PFSK-1 (cell line): Measurements from ENCODE around the gene APCDD1.

Experiments
- FOXP2 ChIP-seq: optimal IDR thresholded peaks from 2 replicates; pipeline ENCODE3; 2011; ENCODE audit warnings: borderline replicate concordance, control low read depth, inconsistent platforms; ENCODE audit not compliant: insufficient read depth; ENCODE audit errors: extremely low read length, extremely low read depth
- POLR2AphosphoS5 ChIP-seq: IDR thresholded peaks from 2 replicates; pipeline ENCODE4 v1.6.1; 2012; ENCODE audit warnings: low read depth, mild to moderate bottlenecking, control low read depth, low read length, moderate library complexity
- SIN3A ChIP-seq: IDR thresholded peaks from 2 replicates; pipeline ENCODE4 v1.6.1; 2012; ENCODE audit warnings: mild to moderate bottlenecking, low read length, moderate library complexity, borderline replicate concordance; ENCODE audit not compliant: insufficient read depth
- TAF1 ChIP-seq: IDR thresholded peaks from 2 replicates; pipeline ENCODE4 v1.6.1; 2012; ENCODE audit warnings: low read length, control low read depth, borderline replicate concordance; ENCODE audit not compliant: insufficient read depth
- TF ChIP-seq, protein P1 (sequence below), 2 experiments: IDR thresholded peaks; 2 replicates each; pipeline versions ENCODE4 v1.6.1 to v1.8.0; 2011 to 2012; ENCODE audit warnings: low read depth in 2 of 2, low read length in 2 of 2, control low read depth in 1 of 2, inconsistent platforms in 1 of 2, mild to moderate bottlenecking in 1 of 2, moderate library complexity in 1 of 2; ENCODE audit not compliant: insufficient read depth in 1 of 2

Gene APCDD1

DNA sequence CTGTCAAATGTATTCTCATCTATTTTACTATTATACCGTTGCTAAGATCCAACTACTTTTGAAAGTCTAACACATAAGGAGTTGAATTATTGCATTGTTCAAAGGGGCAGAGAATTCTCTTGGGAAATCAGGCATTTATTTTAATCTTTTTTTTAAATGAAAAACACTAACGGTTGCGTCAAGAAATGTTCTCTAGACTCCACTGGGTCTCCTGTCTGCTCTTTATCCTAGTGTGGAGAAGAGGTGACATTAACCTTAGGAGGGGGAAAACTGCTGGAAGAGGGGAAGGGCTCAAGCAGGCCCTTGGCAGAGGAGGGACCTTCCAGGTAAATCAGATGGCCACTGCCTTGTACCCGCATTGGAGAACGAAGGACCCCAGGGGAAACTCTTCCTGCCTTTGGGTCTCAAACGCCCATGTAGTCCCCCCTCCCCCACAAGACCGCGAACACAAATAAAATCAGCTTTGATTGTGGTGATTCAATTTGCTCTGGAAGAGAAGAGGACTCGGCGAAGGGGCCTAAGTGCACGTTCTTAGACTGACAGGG lies 1.1 kb upstream of the APCDD1 start:
- TF ChIP-seq POLR2AphosphoS5: no peak
- TF ChIP-seq SIN3A: no peak
- TF ChIP-seq, protein P1, sequence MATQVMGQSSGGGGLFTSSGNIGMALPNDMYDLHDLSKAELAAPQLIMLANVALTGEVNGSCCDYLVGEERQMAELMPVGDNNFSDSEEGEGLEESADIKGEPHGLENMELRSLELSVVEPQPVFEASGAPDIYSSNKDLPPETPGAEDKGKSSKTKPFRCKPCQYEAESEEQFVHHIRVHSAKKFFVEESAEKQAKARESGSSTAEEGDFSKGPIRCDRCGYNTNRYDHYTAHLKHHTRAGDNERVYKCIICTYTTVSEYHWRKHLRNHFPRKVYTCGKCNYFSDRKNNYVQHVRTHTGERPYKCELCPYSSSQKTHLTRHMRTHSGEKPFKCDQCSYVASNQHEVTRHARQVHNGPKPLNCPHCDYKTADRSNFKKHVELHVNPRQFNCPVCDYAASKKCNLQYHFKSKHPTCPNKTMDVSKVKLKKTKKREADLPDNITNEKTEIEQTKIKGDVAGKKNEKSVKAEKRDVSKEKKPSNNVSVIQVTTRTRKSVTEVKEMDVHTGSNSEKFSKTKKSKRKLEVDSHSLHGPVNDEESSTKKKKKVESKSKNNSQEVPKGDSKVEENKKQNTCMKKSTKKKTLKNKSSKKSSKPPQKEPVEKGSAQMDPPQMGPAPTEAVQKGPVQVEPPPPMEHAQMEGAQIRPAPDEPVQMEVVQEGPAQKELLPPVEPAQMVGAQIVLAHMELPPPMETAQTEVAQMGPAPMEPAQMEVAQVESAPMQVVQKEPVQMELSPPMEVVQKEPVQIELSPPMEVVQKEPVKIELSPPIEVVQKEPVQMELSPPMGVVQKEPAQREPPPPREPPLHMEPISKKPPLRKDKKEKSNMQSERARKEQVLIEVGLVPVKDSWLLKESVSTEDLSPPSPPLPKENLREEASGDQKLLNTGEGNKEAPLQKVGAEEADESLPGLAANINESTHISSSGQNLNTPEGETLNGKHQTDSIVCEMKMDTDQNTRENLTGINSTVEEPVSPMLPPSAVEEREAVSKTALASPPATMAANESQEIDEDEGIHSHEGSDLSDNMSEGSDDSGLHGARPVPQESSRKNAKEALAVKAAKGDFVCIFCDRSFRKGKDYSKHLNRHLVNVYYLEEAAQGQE (IDR thresholded peaks at IDR 0.05; ENCODE audit: insufficient read depth in 1 of 2, low read depth in 2 of 2, low read length in 2 of 2): no peak
- no peak for TF ChIP-seq FOXP2
- no peak for TF ChIP-seq TAF1

GRCh38 chr18:10454681-10455557 lies 484 bp downstream of the APCDD1 start:
- TF ChIP-seq POLR2AphosphoS5 (no peak), TAF1 (no peak), FOXP2 (no peak), SIN3A (no peak)
- TF ChIP-seq, protein P1 (IDR thresholded peaks at IDR 0.05; ENCODE audit: insufficient read depth in 1 of 2, low read depth in 2 of 2, low read length in 2 of 2): no peak

DNA sequence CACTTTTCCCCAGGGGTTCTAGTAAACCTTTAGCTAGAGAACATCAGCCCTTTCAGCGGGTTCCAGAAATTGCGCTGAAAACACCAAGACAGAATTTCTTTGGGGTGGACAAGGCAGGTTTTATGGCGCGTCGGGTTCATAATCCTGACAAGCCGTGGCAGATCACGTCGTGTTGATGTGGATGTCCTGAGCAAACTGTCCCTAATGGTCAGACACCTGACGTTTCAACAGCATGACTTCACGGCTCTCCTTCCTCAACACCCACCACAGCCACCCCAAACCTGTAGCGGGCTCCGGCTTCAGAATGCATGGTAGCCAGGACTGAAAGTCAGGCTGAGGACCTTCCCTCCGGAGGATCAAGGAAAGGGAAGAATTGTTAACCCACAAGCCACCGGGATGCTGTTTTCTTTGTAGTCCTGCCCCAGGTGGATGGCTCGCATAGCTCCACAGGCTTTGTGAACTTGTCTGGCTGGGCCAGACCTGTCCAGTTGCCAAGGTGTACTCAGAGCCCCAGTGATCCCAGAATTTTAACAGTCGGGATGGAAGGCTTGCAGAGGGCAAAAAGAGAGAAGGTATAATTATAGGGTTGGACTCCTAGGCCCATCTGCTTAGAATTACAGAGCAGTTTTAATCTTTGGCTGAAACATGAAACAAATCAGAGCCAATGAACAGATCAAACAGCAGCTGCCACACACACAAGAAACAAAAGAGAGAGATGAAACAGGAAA lies 1.5 kb downstream of the APCDD1 start:
- TF ChIP-seq, protein P1 (IDR thresholded peaks at IDR 0.05; ENCODE audit: insufficient read depth in 1 of 2, low read depth in 2 of 2, low read length in 2 of 2): no peak
- TF ChIP-seq TAF1: no peak
- no peak for TF ChIP-seq SIN3A
- no peak for TF ChIP-seq POLR2AphosphoS5
- no peak for TF ChIP-seq FOXP2

GRCh38 chr18:10456718-10457117 lies 2.3 kb downstream of the APCDD1 start:
- TF ChIP-seq TAF1 (no peak), POLR2AphosphoS5 (no peak), SIN3A (no peak), FOXP2 (no peak)
- TF ChIP-seq, protein P1 (IDR thresholded peaks at IDR 0.05; ENCODE audit: insufficient read depth in 1 of 2, low read depth in 2 of 2, low read length in 2 of 2): no peak
